GM23338 (cell line): ENCODE data around the gene PRAMEF17. TPM values are rescaled to one million over a fixed set of nuclear protein-coding genes. Genes with fewer than 3 reads are reported as not detected.
A peak's percentile ranks its signal among the peaks of the same experiment; 100 is the strongest.
"Not testable (repeated sequence)": the region's sequence is repeated elsewhere in the genome, so short reads cannot be mapped to it uniquely, and the experiment has no call there.

Source experiments
- ATAC-seq: fragments of 200-7000 bp; cut with Tn5 transposase; 3 replicates; pipeline ENCODE4 v1.9.1; 2020
- DNase-seq: peaks from one replicate; pipeline ENCODE4 v3.0.0-alpha.2; 2015; ENCODE audit warnings: low spot score
- H2AFZ ChIP-seq: fragments of 200-600 bp; sonication (generic); 2 replicates; pipeline ENCODE4 v1.8.0; 2016; ENCODE audit warnings: antibody characterized with exemption, mild to moderate bottlenecking, moderate library complexity
- H3F3A ChIP-seq: fragments of 200-600 bp; sonication (generic); replicated peaks from 2 replicates; pipeline ENCODE4 v1.8.0; 2017; ENCODE audit warnings: antibody characterized with exemption, mixed run types, low read depth
- H3K27ac ChIP-seq: fragments of 200-600 bp; sonication (generic); 2 replicates; pipeline ENCODE4 v1.6.1; 2016; ENCODE audit warnings: low read depth
- H3K27me3 ChIP-seq: fragments of 200-600 bp; sonication (generic); 2 replicates; pipeline ENCODE4 v1.8.0; 2016; ENCODE audit warnings: mild to moderate bottlenecking, mixed run types, moderate library complexity; ENCODE audit not compliant: insufficient read depth
- H3K36me3 ChIP-seq: fragments of 200-600 bp; sonication (generic); 2 replicates; pipeline ENCODE4 v1.8.0; 2016; ENCODE audit warnings: mild to moderate bottlenecking; ENCODE audit not compliant: insufficient read depth
- H3K4me1 ChIP-seq: fragments of 200-600 bp; sonication (generic); 2 replicates; pipeline ENCODE4 v1.8.0; 2016; ENCODE audit warnings: mild to moderate bottlenecking, moderate library complexity; ENCODE audit not compliant: insufficient read depth
- H3K4me2 ChIP-seq: fragments of 200-600 bp; sonication (generic); 2 replicates; pipeline ENCODE4 v1.7.1; 2017; ENCODE audit warnings: mixed run types
- H3K4me3 ChIP-seq: fragments of 200-600 bp; sonication (generic); 2 replicates; pipeline ENCODE4 v1.6.1; 2016; ENCODE audit warnings: mixed run types
- H3K79me2 ChIP-seq: fragments of 200-600 bp; sonication (generic); replicated peaks from 2 replicates; pipeline ENCODE4 v1.8.0; 2017; ENCODE audit warnings: mild to moderate bottlenecking; ENCODE audit not compliant: insufficient read depth
- H3K9me2 ChIP-seq: fragments of 200-600 bp; sonication (generic); 2 replicates; pipeline ENCODE4 v1.8.0; 2017; ENCODE audit not compliant: insufficient read depth
- H4K20me1 ChIP-seq: fragments of 200-600 bp; sonication (generic); replicated peaks from 2 replicates; pipeline ENCODE4 v1.8.0; 2017; ENCODE audit warnings: mild to moderate bottlenecking; ENCODE audit not compliant: insufficient read depth
- H3K27ac Mint-ChIP-seq: 2 replicates; pipeline ENCODE4 v1.8.0; 2020; ENCODE audit warnings: inconsistent platforms, mild to moderate bottlenecking, moderate library complexity, mixed read lengths
- H3K27me3 Mint-ChIP-seq: 3 replicates; pipeline ENCODE4 v1.8.0; 2022; ENCODE audit warnings: low read depth, mild to moderate bottlenecking, moderate library complexity, mixed read lengths, inconsistent platforms; ENCODE audit not compliant: insufficient read depth, poor library complexity
- H3K36me3 Mint-ChIP-seq: 3 replicates; pipeline ENCODE4 v1.8.0; 2021; ENCODE audit warnings: low read depth, mild to moderate bottlenecking, inconsistent platforms, moderate library complexity, mixed read lengths
- H3K4me1 Mint-ChIP-seq: 3 replicates; pipeline ENCODE4 v1.8.0; 2020; ENCODE audit warnings: mild to moderate bottlenecking, inconsistent platforms, mixed read lengths
- H3K4me3 Mint-ChIP-seq: 3 replicates; pipeline ENCODE4 v1.8.0; 2021; ENCODE audit warnings: moderate library complexity, mild to moderate bottlenecking, inconsistent platforms, mixed read lengths
- H3K9me3 Mint-ChIP-seq: 3 replicates; pipeline ENCODE4 v1.8.0; 2020; ENCODE audit warnings: moderate library complexity, mild to moderate bottlenecking, inconsistent platforms, mixed read lengths
- long read RNA-seq: library from polyadenylated mRNA; unstranded; transcript quantifications from one replicate; pipeline ENCODE4 v2.0.0, GENCODE V29; 2020; ENCODE audit not compliant: unreplicated experiment
- polyA plus RNA-seq: library from polyadenylated mRNA; unstranded; fragments of >200 nt; fragmentation: Nextera tagmentation; extraction: Ambion mirVana; gene quantifications from 2 replicates; pipeline ENCODE4 v1.2.1, GENCODE V29; 2016
- total RNA-seq: library from RNA; depleted of rRNA; stranded (reverse); fragments of >200 nt; shearing (Covaris generic); gene quantifications from 2 replicates; pipeline ENCODE4 v1.2.3, GENCODE V29; 2014; rRNA removed

PRAMEF17 gene, protein sequence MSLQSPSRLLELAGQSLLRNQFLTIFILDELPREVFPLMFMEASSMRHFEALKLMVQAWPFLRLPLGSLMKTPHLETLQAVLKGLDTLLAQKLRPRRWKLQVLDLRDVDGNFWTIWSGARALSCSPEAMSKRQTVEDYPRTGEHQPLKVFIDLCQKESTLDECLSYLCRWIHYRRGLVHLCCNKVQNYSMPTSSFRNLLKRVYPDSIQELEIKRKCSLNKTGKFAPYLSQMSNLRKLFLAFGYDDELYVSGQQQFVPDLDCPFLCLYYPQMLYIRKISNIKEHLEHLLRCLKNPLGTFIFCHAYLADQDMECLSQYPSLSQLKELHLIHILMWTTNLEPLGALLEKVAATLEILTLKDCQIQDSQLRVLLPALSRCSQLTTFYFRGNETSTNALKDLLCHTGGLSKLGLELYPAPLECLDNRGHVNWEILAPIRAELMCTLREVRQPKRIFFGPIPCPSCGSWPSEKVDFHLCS
- total RNA-seq = not detected in 2 replicates
- polyA plus RNA-seq = not detected in 2 replicates
- long read RNA-seq = 0 reads

GRCh38 chr1:13389332-13389731 lies at the start of gene PRAMEF17:
Gene PRAMEF17 (plus strand): TSS chr1:13389632. CDS start chr1:13389658, 26 bp downstream.
- ATAC-seq, DNase-seq, H3K27me3 Mint-ChIP-seq, H3K4me2 ChIP-seq, H3K4me3 ChIP-seq, H4K20me1 ChIP-seq, H3F3A ChIP-seq, H3K4me1 Mint-ChIP-seq, H3K4me1 ChIP-seq, H3K9me2 ChIP-seq, H3K36me3 ChIP-seq, H3K27me3 ChIP-seq, H3K27ac ChIP-seq, H3K79me2 ChIP-seq, H3K27ac Mint-ChIP-seq, H2AFZ ChIP-seq, H3K4me3 Mint-ChIP-seq: not testable (repeated sequence)
- Mint-ChIP-seq H3K9me3 (peaks cover 95% of the 10 kb centered on the region), H3K36me3 (peaks cover 31% of the 10 kb centered on the region)

DNA sequence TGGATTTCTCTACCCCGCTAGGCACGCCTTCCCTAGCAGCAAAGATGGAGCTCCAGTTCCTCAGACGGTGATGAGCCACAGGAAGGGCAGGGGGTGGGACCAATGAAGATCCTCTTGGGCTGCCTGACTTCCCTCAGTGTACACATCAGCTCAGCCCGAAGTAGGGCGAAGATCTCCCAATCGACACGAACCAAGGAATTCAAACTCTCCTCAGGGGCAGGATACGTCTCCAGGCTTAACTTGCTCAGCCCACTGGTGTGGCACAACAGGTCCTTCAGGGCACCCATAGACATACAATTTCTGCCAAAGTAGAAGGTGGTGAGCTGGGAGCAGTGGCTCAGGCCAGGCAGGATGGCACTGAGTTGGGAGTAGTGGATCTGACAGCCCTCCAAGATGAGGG lies 46.9 kb upstream of the PRAMEF17 start:
- not testable (repeated sequence) for H3K4me3 Mint-ChIP-seq, H3K36me3 Mint-ChIP-seq, H3K27me3 Mint-ChIP-seq, H2AFZ ChIP-seq, H4K20me1 ChIP-seq, H3K4me1 ChIP-seq, H3K27ac Mint-ChIP-seq, H3K9me2 ChIP-seq, DNase-seq, H3K4me1 Mint-ChIP-seq, H3K36me3 ChIP-seq, H3K79me2 ChIP-seq, H3K27ac ChIP-seq, ATAC-seq, H3K4me3 ChIP-seq, H3K4me2 ChIP-seq, H3F3A ChIP-seq, H3K27me3 ChIP-seq
- H3K9me3 Mint-ChIP-seq = peaks cover 43% of the 10 kb centered on the region

DNA sequence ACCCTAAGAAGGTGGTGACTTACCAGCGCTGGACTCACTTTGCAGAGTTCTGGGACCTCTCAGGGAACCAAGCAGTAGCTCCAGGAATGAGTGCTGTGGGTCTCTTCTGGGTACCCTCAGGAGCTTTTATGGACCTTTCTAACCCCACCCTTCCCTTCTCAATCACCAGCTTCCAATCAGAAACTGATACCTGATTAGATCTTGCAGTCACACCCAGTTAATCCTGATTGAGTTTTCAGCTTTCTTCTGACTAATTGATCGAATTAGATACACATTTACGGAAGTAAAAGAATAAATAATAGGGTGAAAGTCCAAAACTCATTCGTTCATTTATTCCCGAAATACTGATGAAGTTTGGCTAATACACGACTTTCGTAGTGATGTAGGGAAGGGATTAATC lies 42.4 kb upstream of the PRAMEF17 start, which contains the start of gene PRAMEF14:
Gene PRAMEF14, minus strand, starts transcription at position 101 of the 400 bp plus-strand sequence. CDS start 1,820 bp downstream, outside the sequence.
- H3K27me3 Mint-ChIP-seq, H3K4me3 ChIP-seq, H3F3A ChIP-seq, DNase-seq, H3K36me3 Mint-ChIP-seq, H3K9me2 ChIP-seq, H3K4me1 Mint-ChIP-seq, H3K36me3 ChIP-seq, H2AFZ ChIP-seq, H3K27ac ChIP-seq, H3K79me2 ChIP-seq, H4K20me1 ChIP-seq, H3K27me3 ChIP-seq, H3K27ac Mint-ChIP-seq, H3K4me2 ChIP-seq, ATAC-seq, H3K4me3 Mint-ChIP-seq, H3K4me1 ChIP-seq: not testable (repeated sequence)
- peaks cover 47% of the 10 kb centered on the region for H3K9me3 Mint-ChIP-seq

- DNase-seq = peak; percentile 11
Measured at GRCh38 chr1:13353476-13353875, 36.0 kb upstream of the PRAMEF17 start.

More at GRCh38 chr1:13353476-13353875, 36.0 kb upstream of the PRAMEF17 start:
- not testable (repeated sequence) for H4K20me1 ChIP-seq, H3K4me3 ChIP-seq, H3K9me2 ChIP-seq, H3K4me1 ChIP-seq, H3F3A ChIP-seq, H3K4me2 ChIP-seq, H3K27me3 ChIP-seq, H3K4me3 Mint-ChIP-seq, H3K79me2 ChIP-seq, H3K4me1 Mint-ChIP-seq, ATAC-seq, H3K27me3 Mint-ChIP-seq, H3K36me3 ChIP-seq, H3K27ac Mint-ChIP-seq, H3K27ac ChIP-seq, H3K36me3 Mint-ChIP-seq, H2AFZ ChIP-seq
- peaks cover 33% of the 10 kb centered on the region for H3K9me3 Mint-ChIP-seq
